Stimulated activated CD4-positive, alpha-beta T cell treated with anti-CD3 and anti-CD28 coated beads, TNF-alpha, amount 100 ng/mL, for 1 hour (primary cell): ENCODE results near the gene HLX.

Experiments used
- DNase-seq, 3 donors: peaks; one replicate each; pipeline ENCODE4 v3.0.0-alpha.2; 2020; ENCODE audit warnings: low read depth in 3 of 3, low spot score in 1 of 3

The HLX gene

DNA sequence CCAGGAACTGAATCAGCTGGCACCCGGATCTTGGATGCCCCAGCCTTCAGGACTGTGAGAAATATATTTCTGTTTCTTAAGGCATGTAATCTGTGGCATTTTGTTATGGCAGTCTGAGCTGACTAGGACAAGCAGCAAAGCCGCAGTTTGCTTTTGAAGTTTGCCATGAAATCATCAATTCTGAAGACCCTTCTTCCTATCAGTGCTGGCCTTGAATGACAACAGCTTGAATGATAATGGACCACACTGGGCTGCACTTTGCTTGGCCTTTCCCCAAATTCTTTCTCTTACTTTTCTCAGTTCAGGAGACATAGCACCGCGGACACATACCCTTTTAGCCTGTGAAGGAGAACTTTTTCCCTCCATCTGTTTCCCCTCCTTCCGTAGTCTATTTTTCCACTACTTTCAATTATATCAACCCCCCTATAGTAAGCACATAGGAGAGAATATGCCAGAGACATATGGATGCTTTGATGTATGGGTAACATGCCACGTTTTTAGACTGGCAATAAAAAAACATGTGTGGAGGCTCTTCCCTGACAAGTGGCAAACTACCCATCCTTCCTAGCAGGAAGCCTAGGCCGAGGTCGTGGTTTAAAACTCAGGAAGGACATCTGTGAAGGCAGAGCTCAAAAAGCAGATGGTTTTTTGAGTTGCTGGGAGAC lies 42.9 kb downstream of the HLX start:
- DNase-seq: no peak

- DNase-seq: no peak
Observed at GRCh38 chr1:220922951-220923350, 43.7 kb downstream of the HLX start.

- DNase-seq: no peak
Observed at GRCh38 chr1:220924331-220924970, 45.2 kb downstream of the HLX start.

DNA sequence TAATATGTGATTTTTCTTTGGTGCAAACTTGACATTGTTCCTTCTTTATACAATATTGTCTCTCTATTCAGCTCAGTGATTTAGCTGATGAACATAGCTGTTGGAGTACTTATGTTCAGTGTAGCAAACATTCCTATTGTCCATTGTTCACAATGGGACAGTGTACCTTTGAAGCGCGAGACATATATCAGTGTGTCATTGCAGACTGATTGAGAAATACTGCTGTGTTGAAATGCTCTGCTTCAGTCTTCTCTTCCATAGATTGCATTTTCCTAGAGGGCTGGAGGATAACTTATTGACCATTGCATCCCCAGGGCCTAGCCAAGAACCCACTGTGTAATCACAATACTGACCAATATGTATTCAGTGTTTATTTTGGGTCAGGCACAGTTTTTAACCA lies 46.5 kb downstream of the HLX start:
- no peak for DNase-seq

GRCh38 chr1:220926146-220926545 lies 46.9 kb downstream of the HLX start:
- no peak for DNase-seq

GRCh38 chr1:220927442-220927841 lies 48.2 kb downstream of the HLX start:
- DNase-seq: no peak

DNA sequence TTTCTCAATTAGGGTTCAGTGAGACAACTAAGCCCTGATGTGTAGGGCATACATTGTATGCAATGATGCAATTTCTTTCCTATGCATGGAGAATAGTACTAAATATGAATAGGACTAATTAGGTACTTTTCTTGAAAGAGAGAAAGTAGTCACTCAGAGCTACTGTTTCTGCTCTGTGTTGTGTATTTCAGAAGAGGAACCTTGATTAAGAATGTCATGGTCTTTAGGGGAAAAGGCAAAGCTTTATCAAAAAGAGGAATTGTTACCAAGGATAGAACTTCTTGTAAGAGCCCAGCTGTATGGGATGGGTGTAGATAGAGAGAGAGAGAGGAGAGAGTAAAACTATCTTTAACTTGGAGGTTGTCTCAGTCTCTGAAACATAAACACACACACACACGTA lies 49.1 kb downstream of the HLX start:
- no peak for DNase-seq

DNA sequence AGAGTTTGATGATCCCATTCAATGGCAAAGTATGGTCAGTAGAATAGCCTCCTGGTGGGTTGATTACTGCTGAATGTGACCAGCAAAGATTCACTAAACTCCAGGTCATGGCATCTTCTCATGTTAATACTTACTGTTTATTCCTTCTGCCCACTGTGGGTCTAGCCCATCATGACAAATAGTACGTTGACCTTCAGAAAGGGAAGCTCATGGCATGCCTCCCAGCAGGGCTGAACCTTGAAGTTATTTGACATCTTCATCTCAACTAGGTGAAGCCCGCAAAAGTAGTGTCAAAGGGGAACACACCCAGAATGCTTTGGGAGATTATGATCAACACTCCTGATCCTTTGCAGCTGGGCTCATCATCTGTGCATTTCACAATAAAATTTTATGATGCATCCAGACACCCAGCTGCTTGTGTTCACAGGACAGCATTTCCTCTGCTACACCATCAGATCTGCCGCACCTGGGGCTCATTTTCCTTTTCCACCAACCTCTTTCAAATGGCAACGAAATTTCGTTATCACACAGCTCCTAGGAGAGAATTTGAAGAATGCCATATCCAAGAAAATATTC lies 49.6 kb downstream of the HLX start:
- no peak for DNase-seq

GRCh38 chr1:220929304-220929703 lies 50.1 kb downstream of the HLX start:
- no peak for DNase-seq
